OCI-LY7 (cell line): ENCODE measurements around the gene PKHD1.

Source experiments
- EZH2phosphoT487 ChIP-seq: fragments of 200-600 bp; sonication (generic); IDR thresholded peaks from 2 replicates; pipeline ENCODE4 v1.6.1; 2018; ENCODE audit warnings: low read depth, borderline replicate concordance, mild to moderate bottlenecking, mixed run types, antibody characterized with exemption, low read length, moderate library complexity, mixed read lengths
- TF ChIP-seq, protein P1 (sequence below): fragments of 200-600 bp; sonication (generic); conservative IDR thresholded peaks from 2 replicates; pipeline ENCODE4 v1.5.1; 2014; ENCODE audit warnings: mild to moderate bottlenecking, antibody characterized with exemption, low read length, moderate library complexity, mixed read lengths

DNA sequence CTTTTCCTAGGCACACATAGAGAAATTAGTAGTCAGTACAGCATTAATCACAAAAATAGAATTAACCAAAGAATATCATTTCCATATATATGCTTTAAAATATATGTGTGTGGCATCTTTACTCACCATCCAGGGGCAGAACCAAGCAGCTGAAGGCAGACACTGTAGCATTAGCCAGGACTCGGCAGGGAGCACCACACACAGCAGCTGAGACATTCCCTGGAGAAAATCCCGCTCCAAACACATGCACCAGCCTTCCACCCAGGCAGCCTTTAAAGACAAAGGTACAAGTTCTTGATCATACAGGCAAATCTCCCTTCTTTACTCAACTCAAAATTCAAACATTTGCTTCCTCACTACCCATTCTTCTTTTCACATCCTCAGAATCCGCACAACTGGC, 64.7 kb downstream of the PKHD1 start:
- TF ChIP-seq, protein P1, sequence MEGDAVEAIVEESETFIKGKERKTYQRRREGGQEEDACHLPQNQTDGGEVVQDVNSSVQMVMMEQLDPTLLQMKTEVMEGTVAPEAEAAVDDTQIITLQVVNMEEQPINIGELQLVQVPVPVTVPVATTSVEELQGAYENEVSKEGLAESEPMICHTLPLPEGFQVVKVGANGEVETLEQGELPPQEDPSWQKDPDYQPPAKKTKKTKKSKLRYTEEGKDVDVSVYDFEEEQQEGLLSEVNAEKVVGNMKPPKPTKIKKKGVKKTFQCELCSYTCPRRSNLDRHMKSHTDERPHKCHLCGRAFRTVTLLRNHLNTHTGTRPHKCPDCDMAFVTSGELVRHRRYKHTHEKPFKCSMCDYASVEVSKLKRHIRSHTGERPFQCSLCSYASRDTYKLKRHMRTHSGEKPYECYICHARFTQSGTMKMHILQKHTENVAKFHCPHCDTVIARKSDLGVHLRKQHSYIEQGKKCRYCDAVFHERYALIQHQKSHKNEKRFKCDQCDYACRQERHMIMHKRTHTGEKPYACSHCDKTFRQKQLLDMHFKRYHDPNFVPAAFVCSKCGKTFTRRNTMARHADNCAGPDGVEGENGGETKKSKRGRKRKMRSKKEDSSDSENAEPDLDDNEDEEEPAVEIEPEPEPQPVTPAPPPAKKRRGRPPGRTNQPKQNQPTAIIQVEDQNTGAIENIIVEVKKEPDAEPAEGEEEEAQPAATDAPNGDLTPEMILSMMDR, result no peak
- TF ChIP-seq EZH2phosphoT487, result no peak
